Lower lobe of right lung (tissue), 2 donors: ENCODE results near the gene KCNN3. TPM values are rescaled to one million over a fixed set of nuclear protein-coding genes. Genes with fewer than 3 reads are reported as not detected.

ENCODE experiments used
- ATAC-seq, 2 donors: fragments of 200-7000 bp; cut with Tn5 transposase; one replicate each; pipeline ENCODE4 v1.9.1; 2020 to 2022; ENCODE audit warnings: mild to moderate bottlenecking in 2 of 2, moderate library complexity in 2 of 2
- DNase-seq: peaks from one replicate; pipeline ENCODE4 v3.0.0-alpha.2; 2020
- H3K27ac ChIP-seq: fragments of 200-600 bp; one replicate; pipeline ENCODE4 v1.8.0; 2022
- H3K27me3 ChIP-seq: fragments of 200-600 bp; one replicate; pipeline ENCODE4 v1.8.0; 2022; ENCODE audit warnings: low read depth
- H3K36me3 ChIP-seq: fragments of 200-600 bp; one replicate; pipeline ENCODE4 v1.8.0; 2022; ENCODE audit warnings: mild to moderate bottlenecking
- H3K4me1 ChIP-seq: fragments of 200-600 bp; one replicate; pipeline ENCODE4 v1.8.0; 2022
- H3K4me3 ChIP-seq: fragments of 200-600 bp; one replicate; pipeline ENCODE4 v1.8.0; 2022; ENCODE audit warnings: mild to moderate bottlenecking
- H3K9me3 ChIP-seq: fragments of 200-600 bp; one replicate; pipeline ENCODE4 v1.8.0; 2022
- CTCF ChIP-seq: fragments of 200-600 bp; IDR thresholded peaks from one replicate; pipeline ENCODE4 v1.8.0; 2022; ENCODE audit warnings: antibody characterized with exemption, mild to moderate bottlenecking
- intact Hi-C: fragments of 100-400 bp; cut with DNase I; formaldehyde crosslinking; loops from one replicate; pipeline ENCODE4 v1.11.0; 2022
- total RNA-seq: library from RNA; stranded (reverse); fragmentation: NEBNext Ultra II Directional; extraction: Animal tissue kit (Norgen Biotek cat#: 25700); gene quantifications from one replicate; pipeline ENCODE4 v1.2.1, GENCODE V29; 2021
- donor health status: DM: no; HTN: yes; CAD: no; lungs with severe emphysema.

Gene KCNN3
- total RNA-seq, 1 donor from 2014 or later = 4.4 TPM

- Histone ChIP-seq H3K27ac (no peak overlapping the region), H3K9me3 (no peaks in the 10 kb centered on the region), H3K4me3 (no peak overlapping the region), H3K36me3 (no peaks in the 10 kb centered on the region), H3K4me1 (peaks cover 12% of the 10 kb centered on the region), H3K27me3 (no peaks in the 10 kb centered on the region)
- ATAC-seq (no peak), DNase-seq (no peak)
- no peak for TF ChIP-seq CTCF
- intact Hi-C loops = no loop called here
These were observed 7.2 kb downstream of the KCNN3 start for GRCh38 chr1:154862907-154863306.

- H3K4me1 ChIP-seq = peaks cover 12% of the 10 kb centered on the region
- H3K4me3 ChIP-seq = no peak overlapping the region
- intact Hi-C loops = no loop called here
- no peaks in the 10 kb centered on the region for H3K9me3 ChIP-seq
- H3K36me3 ChIP-seq = no peaks in the 10 kb centered on the region
- TF ChIP-seq CTCF = no peak
- no peak overlapping the region for H3K27ac ChIP-seq
- H3K27me3 ChIP-seq = no peaks in the 10 kb centered on the region
- ATAC-seq (no peak), DNase-seq (no peak)
These were observed 8.4 kb downstream of the KCNN3 start for GRCh38 chr1:154861607-154862094.

GRCh38 chr1:154860156-154860870, 9.8 kb downstream of the KCNN3 start:
- H3K27ac ChIP-seq = peak overlapping the region; percentile 71
- H3K4me3 ChIP-seq = no peak overlapping the region
- H3K9me3 ChIP-seq = no peaks in the 10 kb centered on the region
- intact Hi-C loops = no loop called here
- peaks cover 12% of the 10 kb centered on the region for H3K4me1 ChIP-seq
- no peaks in the 10 kb centered on the region for H3K36me3 ChIP-seq
- H3K27me3 ChIP-seq = no peaks in the 10 kb centered on the region
- TF ChIP-seq CTCF = no peak
- ATAC-seq (peak; percentile 28 to 56), DNase-seq (no peak)

GRCh38 chr1:154859786-154860155, 10.3 kb downstream of the KCNN3 start:
- Histone ChIP-seq H3K27me3 (no peaks in the 10 kb centered on the region), H3K4me3 (no peak overlapping the region), H3K27ac (peak overlapping the region; percentile 71), H3K36me3 (no peaks in the 10 kb centered on the region), H3K9me3 (no peaks in the 10 kb centered on the region), H3K4me1 (peaks cover 12% of the 10 kb centered on the region)
- intact Hi-C loops = no loop called here
- ATAC-seq = peak; percentile 83 to 89
- no peak for TF ChIP-seq CTCF
- peak; percentile 69 for DNase-seq

- no peak for ATAC-seq
- Histone ChIP-seq H3K27me3 (no peaks in the 10 kb centered on the region), H3K9me3 (no peaks in the 10 kb centered on the region), H3K36me3 (no peaks in the 10 kb centered on the region), H3K4me3 (no peak overlapping the region), H3K4me1 (peaks cover 12% of the 10 kb centered on the region), H3K27ac (peak overlapping the region; percentile 71)
- DNase-seq = no peak
- intact Hi-C loops = no loop called here
- no peak for TF ChIP-seq CTCF
These were observed 10.8 kb downstream of the KCNN3 start for GRCh38 chr1:154859151-154859785.
